CD8-positive, alpha-beta memory T cell (primary cell): ENCODE results near the gene USB1. TPM values are rescaled to one million over a fixed set of nuclear protein-coding genes. Genes with fewer than 3 reads are reported as not detected.

ENCODE experiments used
- CTCF ChIA-PET: fragments of 350-600 bp; sonication (Branson Sonifier 250); formaldehyde crosslinking; loops from one replicate; lab custom pipeline; 2021; ENCODE audit warnings: antibody characterized with exemption; lab: Charles Lee
- POLR2A ChIA-PET: fragments of 350-600 bp; sonication (Branson Sonifier 250); formaldehyde crosslinking; loops from one replicate; lab custom pipeline; 2021; ENCODE audit warnings: antibody characterized with exemption; lab: Charles Lee
- DNase-seq, 5 donors: peaks; one replicate each; pipeline versions ENCODE4 v3.0.0 to v3.0.0-alpha.2; 2020 to 2022; ENCODE audit warnings: mixed read lengths in 1 of 5
- H3K27ac ChIP-seq: one replicate; pipeline ENCODE4 v1.7.0; 2013; ENCODE audit warnings: low read depth, mild to moderate bottlenecking, low read length, moderate library complexity
- H3K27me3 ChIP-seq: 2 replicates; pipeline ENCODE4 v1.7.0; 2013; ENCODE audit warnings: low read length, mild to moderate bottlenecking; ENCODE audit not compliant: insufficient read depth, poor library complexity, severe bottlenecking
- H3K36me3 ChIP-seq: 2 replicates; pipeline ENCODE4 v1.7.0; 2013; ENCODE audit warnings: mild to moderate bottlenecking, low read length, moderate library complexity; ENCODE audit not compliant: insufficient read depth
- H3K4me1 ChIP-seq: 2 replicates; pipeline ENCODE4 v1.7.0; 2013; ENCODE audit warnings: mild to moderate bottlenecking, low read length, moderate library complexity; ENCODE audit not compliant: insufficient read depth
- H3K4me3 ChIP-seq: 2 replicates; pipeline ENCODE4 v1.7.0; 2013; ENCODE audit warnings: mild to moderate bottlenecking, low read length
- H3K9me3 ChIP-seq: 2 replicates; pipeline ENCODE4 v1.7.0; 2013; ENCODE audit warnings: mild to moderate bottlenecking, low read length
- H3K27ac Mint-ChIP-seq, 8 donors: one replicate each; pipeline ENCODE4 v1.8.0; 2020 to 2021; ENCODE audit warnings: mixed read lengths in 8 of 8, mild to moderate bottlenecking in 6 of 8, inconsistent platforms in 3 of 8, moderate library complexity in 3 of 8
- H3K27me3 Mint-ChIP-seq, 2 donors: one replicate each; pipeline ENCODE4 v1.8.0; 2020 to 2021; ENCODE audit warnings: mixed read lengths in 2 of 2, mild to moderate bottlenecking in 1 of 2, moderate library complexity in 1 of 2
- H3K36me3 Mint-ChIP-seq, 3 donors: one replicate each; pipeline ENCODE4 v1.8.0; 2020 to 2021; ENCODE audit warnings: mixed read lengths in 3 of 3, inconsistent platforms in 1 of 3, mild to moderate bottlenecking in 1 of 3
- H3K4me1 Mint-ChIP-seq, 3 donors: one replicate each; pipeline ENCODE4 v1.8.0; 2020 to 2021; ENCODE audit warnings: mixed read lengths in 3 of 3, inconsistent platforms in 1 of 3, mild to moderate bottlenecking in 1 of 3
- H3K4me3 Mint-ChIP-seq, 7 donors: one replicate each; pipeline ENCODE4 v1.8.0; 2020 to 2021; ENCODE audit warnings: mixed read lengths in 7 of 7, mild to moderate bottlenecking in 6 of 7, moderate library complexity in 4 of 7, inconsistent platforms in 2 of 7
- H3K9me3 Mint-ChIP-seq, 5 donors: one replicate each; pipeline ENCODE4 v1.8.0; 2020 to 2022; ENCODE audit warnings: mixed read lengths in 5 of 5, mild to moderate bottlenecking in 3 of 5, moderate library complexity in 2 of 5, inconsistent platforms in 1 of 5
- polyA plus RNA-seq: library from polyadenylated mRNA; unstranded; fragments of 300-500 nt; fragmentation: Illumina TruSeq; gene quantifications from one replicate; pipeline ENCODE4 v1.2.3, GENCODE V29; 2021
- total RNA-seq, 2 experiments: library from RNA; stranded (reverse); gene quantifications; one replicate each; pipeline ENCODE4 v1.2.3, GENCODE V29; 2021

USB1 gene
- total and polyA plus RNA-seq, 3 experiments from 2014 or later: 66.6 to 68.5 (median 68.1) TPM

GRCh38 chr16:58022601-58023371, 21.6 kb downstream of the USB1 start:
- Histone ChIP-seq H3K27ac (no peak overlapping the region), H3K4me3 (no peak overlapping the region), H3K27me3 (no peaks in the 10 kb centered on the region), H3K4me1 (peaks cover 16% of the 10 kb centered on the region), H3K9me3 (no peaks in the 10 kb centered on the region), H3K36me3 (peaks cover 3% of the 10 kb centered on the region)
- no peak overlapping the region for H3K27ac Mint-ChIP-seq
- no peak for DNase-seq
- ChIA-PET POLR2A (no interaction called here), CTCF (interaction anchor here (1.3 to 1.5 kb wide), 4 partner anchors 10 to 115 kb away, joined by 3 to 4 read pairs (median 4); no protein-coding TSS in a partner anchor)
- peaks cover 0 to 22% (median 4%) of the 10 kb centered on the region in 3 donors for H3K36me3 Mint-ChIP-seq
- peaks cover 0 to 3% of the 10 kb centered on the region in 2 donors for H3K27me3 Mint-ChIP-seq
- no peaks in the 10 kb centered on the region for H3K9me3 Mint-ChIP-seq
- H3K4me1 Mint-ChIP-seq: peaks cover 12 to 28% (median 20%) of the 10 kb centered on the region in 3 donors
- H3K4me3 Mint-ChIP-seq: peak overlapping the region in 2 of 7 donors; percentile 33 to 52

- no peaks in the 10 kb centered on the region for H3K9me3 ChIP-seq
- ChIA-PET CTCF (interaction anchor here (1.0 to 3.1 kb wide), 4 partner anchors 10 to 105 kb away, joined by 3 to 12 read pairs (median 4); partner anchors contain the start of gene CFAP20), POLR2A (interaction anchor here (0.6 kb wide), 3 partner anchors 43 to 898 kb away, joined by 3 to 5 read pairs (median 5); no protein-coding TSS in a partner anchor)
- Mint-ChIP-seq H3K4me1 (peaks cover 14 to 27% (median 20%) of the 10 kb centered on the region in 3 donors), H3K36me3 (peaks cover 0 to 8% (median 4%) of the 10 kb centered on the region in 3 donors), H3K27me3 (peaks cover 0 to 6% of the 10 kb centered on the region in 2 donors), H3K27ac (peak overlapping the region in 6 of 8 donors; percentile 82 to 89 (median 88)), H3K4me3 (peak overlapping the region; percentile 89 to 94 (median 93)), H3K9me3 (no peaks in the 10 kb centered on the region)
- H3K36me3 ChIP-seq: no peaks in the 10 kb centered on the region
- H3K4me3 ChIP-seq: peak overlapping the region; percentile 66
- peak in 2 of 5 donors; percentile 9 for DNase-seq
- H3K27me3 ChIP-seq: no peaks in the 10 kb centered on the region
- H3K4me1 ChIP-seq: peaks cover 16% of the 10 kb centered on the region
- H3K27ac ChIP-seq: no peak overlapping the region
Measured at GRCh38 chr16:58024486-58025350, 23.5 kb downstream of the USB1 start.

GRCh38 chr16:58025351-58026138, 24.3 kb downstream of the USB1 start, which contains the start of gene MMP15:
TSS of gene MMP15 (plus strand) at chr16:58025754. CDS start at chr16:58026351, 597 bp downstream.
- Histone ChIP-seq H3K4me3 (peak within 1 kb of the TSS; percentile 66), H3K9me3 (no peaks in the 10 kb centered on the region), H3K27ac (no peak within 1 kb of the TSS), H3K27me3 (no peaks in the 10 kb centered on the region), H3K36me3 (no peaks in the 10 kb centered on the region), H3K4me1 (peaks cover 10% of the 10 kb centered on the region)
- Mint-ChIP-seq H3K9me3 (no peaks in the 10 kb centered on the region), H3K36me3 (peaks cover 0 to 8% (median 3%) of the 10 kb centered on the region in 3 donors), H3K4me3 (peak within 1 kb of the TSS; percentile 89 to 94 (median 93)), H3K27ac (peak within 1 kb of the TSS in 6 of 8 donors; percentile 82 to 89 (median 88)), H3K4me1 (peaks cover 11 to 19% (median 14%) of the 10 kb centered on the region in 3 donors), H3K27me3 (peaks cover 0 to 6% of the 10 kb centered on the region in 2 donors)
- POLR2A ChIA-PET: interaction anchor here (0.9 kb wide), 1 partner anchor 104 kb away, joined by 10 read pairs; the partner anchor contains the start of gene CFAP20
- CTCF ChIA-PET: interaction anchor here (1.2 to 3.1 kb wide), 3 partner anchors 102 to 281 kb away, joined by 4 to 12 read pairs (median 5); partner anchors contain the start of gene CFAP20
- peak; percentile 39 to 76 (median 54) for DNase-seq

- ChIA-PET POLR2A (interaction anchor here (0.9 kb wide), 1 partner anchor 103 kb away, joined by 10 read pairs; the partner anchor contains the start of gene CFAP20), CTCF (interaction anchor here (1.2 to 3.1 kb wide), 2 partner anchors 101 to 281 kb away, joined by 4 to 12 read pairs; no protein-coding TSS in a partner anchor)
- no peaks in the 10 kb centered on the region for H3K9me3 Mint-ChIP-seq
- Histone ChIP-seq H3K27me3 (no peaks in the 10 kb centered on the region), H3K36me3 (no peaks in the 10 kb centered on the region), H3K4me1 (peaks cover 10% of the 10 kb centered on the region), H3K4me3 (peak overlapping the region; percentile 66), H3K9me3 (no peaks in the 10 kb centered on the region), H3K27ac (no peak overlapping the region)
- peak overlapping the region; percentile 42 to 83 (median 66) for H3K4me3 Mint-ChIP-seq
- DNase-seq: no peak
- peaks cover 0 to 6% of the 10 kb centered on the region in 2 donors for H3K27me3 Mint-ChIP-seq
- H3K27ac Mint-ChIP-seq: no peak overlapping the region
- peaks cover 0 to 5% (median 0%) of the 10 kb centered on the region in 3 donors for H3K36me3 Mint-ChIP-seq
- peaks cover 7 to 15% (median 9%) of the 10 kb centered on the region in 3 donors for H3K4me1 Mint-ChIP-seq
Measured at GRCh38 chr16:58026139-58026704, 25.0 kb downstream of the USB1 start.

GRCh38 chr16:58026705-58027160, 25.5 kb downstream of the USB1 start:
- no peak overlapping the region for H3K27ac Mint-ChIP-seq
- peaks cover 0 to 5% (median 0%) of the 10 kb centered on the region in 3 donors for H3K36me3 Mint-ChIP-seq
- Histone ChIP-seq H3K9me3 (no peaks in the 10 kb centered on the region), H3K4me1 (peaks cover 10% of the 10 kb centered on the region), H3K36me3 (no peaks in the 10 kb centered on the region), H3K4me3 (peak overlapping the region; percentile 66), H3K27ac (no peak overlapping the region), H3K27me3 (no peaks in the 10 kb centered on the region)
- H3K27me3 Mint-ChIP-seq: peaks cover 0 to 6% of the 10 kb centered on the region in 2 donors
- peak overlapping the region; percentile 42 to 83 (median 66) for H3K4me3 Mint-ChIP-seq
- CTCF ChIA-PET: interaction anchor here (1.2 to 3.1 kb wide), 3 partner anchors 101 to 280 kb away, joined by 3 to 12 read pairs (median 4); no protein-coding TSS in a partner anchor
- peaks cover 7 to 15% (median 9%) of the 10 kb centered on the region in 3 donors for H3K4me1 Mint-ChIP-seq
- no peak for DNase-seq
- POLR2A ChIA-PET: interaction anchor here (0.9 kb wide), 1 partner anchor 103 kb away, joined by 10 read pairs; the partner anchor contains the start of gene CFAP20
- no peaks in the 10 kb centered on the region for H3K9me3 Mint-ChIP-seq

GRCh38 chr16:58027161-58027915, 26.1 kb downstream of the USB1 start:
- H3K9me3 ChIP-seq: no peaks in the 10 kb centered on the region
- H3K9me3 Mint-ChIP-seq: no peaks in the 10 kb centered on the region
- POLR2A ChIA-PET: no interaction called here
- H3K27ac ChIP-seq: no peak overlapping the region
- H3K4me3 ChIP-seq: no peak overlapping the region
- CTCF ChIA-PET: interaction anchor here (1.3 to 3.1 kb wide), 2 partner anchors 100 to 127 kb away, joined by 3 to 12 read pairs; no protein-coding TSS in a partner anchor
- no peaks in the 10 kb centered on the region for H3K36me3 ChIP-seq
- no peak overlapping the region for H3K27ac Mint-ChIP-seq
- peaks cover 0 to 6% of the 10 kb centered on the region in 2 donors for H3K27me3 Mint-ChIP-seq
- peak overlapping the region in 6 of 7 donors; percentile 13 to 86 (median 67) for H3K4me3 Mint-ChIP-seq
- no peak for DNase-seq
- peaks cover 0 to 5% (median 0%) of the 10 kb centered on the region in 3 donors for H3K36me3 Mint-ChIP-seq
- peaks cover 10% of the 10 kb centered on the region for H3K4me1 ChIP-seq
- H3K27me3 ChIP-seq: no peaks in the 10 kb centered on the region
- peaks cover 7 to 15% (median 9%) of the 10 kb centered on the region in 3 donors for H3K4me1 Mint-ChIP-seq
